GM12878 (cell line): ENCODE results near the gene CBX2. TPM values are rescaled to one million over a fixed set of nuclear protein-coding genes. Genes with fewer than 3 reads are reported as not detected.

ENCODE experiments used
- CHD2 ChIP-seq: IDR thresholded peaks from 2 replicates; pipeline ENCODE4 v1.6.1; 2011; ENCODE audit warnings: low read depth, low read length, improper control_type of control experiment, borderline replicate concordance
- IKZF1 ChIP-seq: fragments of 450-650 bp; conservative IDR thresholded peaks from 2 replicates; pipeline ENCODE4 v1.6.1; 2017; ENCODE audit warnings: antibody characterized with exemption, mild to moderate bottlenecking
- NFXL1 ChIP-seq: fragments of 450-650 bp; IDR thresholded peaks from 2 replicates; pipeline ENCODE4 v1.6.1; 2017; ENCODE audit warnings: antibody characterized with exemption, mild to moderate bottlenecking, borderline replicate concordance
- NFYB ChIP-seq: IDR thresholded peaks from 2 replicates; pipeline ENCODE4 v1.6.1; 2011; ENCODE audit warnings: low read depth, mild to moderate bottlenecking, low read length, improper control_type of control experiment, moderate library complexity; ENCODE audit not compliant: insufficient read depth
- POLR2A ChIP-seq: IDR thresholded peaks from 2 replicates; pipeline ENCODE4 v1.6.1; 2011; ENCODE audit warnings: low read depth, mild to moderate bottlenecking, low read length
- RAD21 ChIP-seq: IDR thresholded peaks from 2 replicates; pipeline ENCODE4 v1.6.1; 2011; ENCODE audit warnings: mild to moderate bottlenecking, low read depth, low read length, moderate library complexity; ENCODE audit not compliant: insufficient read depth
- RELA ChIP-seq: fragments of 450-650 bp; IDR thresholded peaks from 2 replicates; pipeline ENCODE4 v1.8.0; 2014; ENCODE audit warnings: borderline replicate concordance; ENCODE audit not compliant: partially characterized antibody
- RFX5 ChIP-seq: IDR thresholded peaks from 2 replicates; pipeline ENCODE4 v1.6.1; 2011; ENCODE audit warnings: low read depth, low read length, improper control_type of control experiment
- polyA plus RNA-seq, 11 experiments: library from polyadenylated mRNA; depleted of rRNA in 4 of 11; unstranded in 6 of 11; stranded (reverse) in 5 of 11; fragments of >200 nt; fragmentation: Nextera tagmentation in 4 of 11; fragmentation: Illumina TruSeq in 1 of 11; extraction: Ambion mirVana in 4 of 11; extraction: Trizol in 1 of 11; gene quantifications; 1 replicate in 1 of 11; 2 replicates in 10 of 11; pipeline versions ENCODE4 v1.2.1 to v1.2.3, GENCODE V29; 2011 to 2016; ENCODE audit warnings: inconsistent platforms in 2 of 11, missing spikeins in 2 of 11, low read depth in 1 of 11
- total RNA-seq, 4 experiments: library from RNA; depleted of rRNA in 3 of 4; stranded (reverse); fragments of >200 nt in 3 of 4; fragmentation: Illumina TruSeq in 1 of 4; extraction: Trizol in 1 of 4; gene quantifications; 2 replicates each; pipeline versions ENCODE4 v1.2.1 to v1.2.3, GENCODE V29; 2013 to 2021
- TF ChIP-seq, protein P1 (sequence below): fragments of 450-650 bp; IDR thresholded peaks from 2 replicates; pipeline ENCODE4 v1.6.1; 2016; ENCODE audit warnings: mild to moderate bottlenecking
- TF ChIP-seq, protein P2 (sequence below): fragments of 450-650 bp; IDR thresholded peaks from 2 replicates; pipeline ENCODE4 v1.6.1; 2016; ENCODE audit warnings: mild to moderate bottlenecking
- TF ChIP-seq, protein P3 (sequence below): fragments of 450-650 bp; IDR thresholded peaks from 2 replicates; pipeline ENCODE4 v1.6.1; 2018; ENCODE audit warnings: borderline replicate concordance, mild to moderate bottlenecking; ENCODE audit not compliant: partially characterized antibody
- TF ChIP-seq, protein P4 (sequence below): fragments of 450-650 bp; IDR thresholded peaks from 2 replicates; pipeline ENCODE4 v1.6.1; 2017; ENCODE audit warnings: mild to moderate bottlenecking, moderate library complexity
- TF ChIP-seq, protein P5 (sequence below): fragments of 450-650 bp; conservative IDR thresholded peaks from 2 replicates; pipeline ENCODE4 v1.6.1; 2017; ENCODE audit warnings: mild to moderate bottlenecking, moderate library complexity

The CBX2 gene
- total and polyA plus RNA-seq, 10 of the 15 experiments (the other 5 are each of a cell fraction or from before 2014, with no cell fraction given) = 0.35 to 7.5 (median 4.2) TPM

DNA sequence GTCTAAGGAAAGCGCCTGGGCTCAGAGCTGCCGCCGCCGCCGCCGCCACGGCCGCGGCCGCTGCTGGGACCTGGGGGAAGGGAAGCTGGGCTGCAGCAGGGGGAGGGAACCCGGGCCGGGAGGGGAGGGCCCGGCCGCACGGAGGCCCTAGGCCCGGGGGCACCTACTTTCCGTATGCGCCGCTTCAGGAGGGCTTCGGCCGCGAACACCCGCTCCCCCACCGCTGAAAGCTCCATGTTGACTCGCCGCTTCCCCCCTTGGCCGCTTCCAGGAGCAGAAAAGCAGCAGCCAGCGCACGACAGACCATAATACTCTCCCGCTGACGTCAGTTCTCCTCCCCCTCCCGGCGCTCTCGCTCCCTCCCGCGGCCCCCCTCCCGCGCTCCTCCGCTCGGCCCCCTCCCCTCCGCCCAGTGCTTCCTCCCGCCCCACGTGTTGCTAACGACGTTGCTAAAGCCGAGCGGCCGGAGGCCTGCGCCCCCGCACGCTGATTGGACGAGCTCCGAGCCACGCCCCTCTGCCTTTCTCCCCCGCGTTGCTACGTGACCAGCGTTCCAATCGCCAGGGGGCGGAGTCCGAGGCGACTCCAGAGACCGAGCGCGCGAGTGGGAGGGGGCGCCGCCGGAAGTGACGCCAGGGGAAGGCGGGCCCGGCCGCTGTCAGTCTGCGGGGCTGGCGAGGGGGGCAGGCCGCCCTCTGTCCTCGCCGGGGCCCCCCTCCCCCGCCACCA, 19.0 kb downstream of the CBX2 start, which contains the start of gene CBX8 (continued):
- TF ChIP-seq NFXL1 (no peak), RELA (peak; percentile 16), RFX5 (peak; percentile 83; the same call in 1 of the 2 replicates), RAD21 (no peak), IKZF1 (0 out of 2 replicates have a peak, but pooled peaks have one; percentile 52), POLR2A (peak; percentile 83), NFYB (peak; percentile 92), CHD2 (peak; percentile 54)
- TF ChIP-seq, protein P1, sequence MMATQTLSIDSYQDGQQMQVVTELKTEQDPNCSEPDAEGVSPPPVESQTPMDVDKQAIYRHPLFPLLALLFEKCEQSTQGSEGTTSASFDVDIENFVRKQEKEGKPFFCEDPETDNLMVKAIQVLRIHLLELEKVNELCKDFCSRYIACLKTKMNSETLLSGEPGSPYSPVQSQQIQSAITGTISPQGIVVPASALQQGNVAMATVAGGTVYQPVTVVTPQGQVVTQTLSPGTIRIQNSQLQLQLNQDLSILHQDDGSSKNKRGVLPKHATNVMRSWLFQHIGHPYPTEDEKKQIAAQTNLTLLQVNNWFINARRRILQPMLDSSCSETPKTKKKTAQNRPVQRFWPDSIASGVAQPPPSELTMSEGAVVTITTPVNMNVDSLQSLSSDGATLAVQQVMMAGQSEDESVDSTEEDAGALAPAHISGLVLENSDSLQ = peak; percentile 98
- TF ChIP-seq, protein P2, sequence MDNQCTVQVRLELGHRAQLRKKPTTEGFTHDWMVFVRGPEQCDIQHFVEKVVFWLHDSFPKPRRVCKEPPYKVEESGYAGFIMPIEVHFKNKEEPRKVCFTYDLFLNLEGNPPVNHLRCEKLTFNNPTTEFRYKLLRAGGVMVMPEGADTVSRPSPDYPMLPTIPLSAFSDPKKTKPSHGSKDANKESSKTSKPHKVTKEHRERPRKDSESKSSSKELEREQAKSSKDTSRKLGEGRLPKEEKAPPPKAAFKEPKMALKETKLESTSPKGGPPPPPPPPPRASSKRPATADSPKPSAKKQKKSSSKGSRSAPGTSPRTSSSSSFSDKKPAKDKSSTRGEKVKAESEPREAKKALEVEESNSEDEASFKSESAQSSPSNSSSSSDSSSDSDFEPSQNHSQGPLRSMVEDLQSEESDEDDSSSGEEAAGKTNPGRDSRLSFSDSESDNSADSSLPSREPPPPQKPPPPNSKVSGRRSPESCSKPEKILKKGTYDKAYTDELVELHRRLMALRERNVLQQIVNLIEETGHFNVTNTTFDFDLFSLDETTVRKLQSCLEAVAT = no peak
- TF ChIP-seq, protein P3, sequence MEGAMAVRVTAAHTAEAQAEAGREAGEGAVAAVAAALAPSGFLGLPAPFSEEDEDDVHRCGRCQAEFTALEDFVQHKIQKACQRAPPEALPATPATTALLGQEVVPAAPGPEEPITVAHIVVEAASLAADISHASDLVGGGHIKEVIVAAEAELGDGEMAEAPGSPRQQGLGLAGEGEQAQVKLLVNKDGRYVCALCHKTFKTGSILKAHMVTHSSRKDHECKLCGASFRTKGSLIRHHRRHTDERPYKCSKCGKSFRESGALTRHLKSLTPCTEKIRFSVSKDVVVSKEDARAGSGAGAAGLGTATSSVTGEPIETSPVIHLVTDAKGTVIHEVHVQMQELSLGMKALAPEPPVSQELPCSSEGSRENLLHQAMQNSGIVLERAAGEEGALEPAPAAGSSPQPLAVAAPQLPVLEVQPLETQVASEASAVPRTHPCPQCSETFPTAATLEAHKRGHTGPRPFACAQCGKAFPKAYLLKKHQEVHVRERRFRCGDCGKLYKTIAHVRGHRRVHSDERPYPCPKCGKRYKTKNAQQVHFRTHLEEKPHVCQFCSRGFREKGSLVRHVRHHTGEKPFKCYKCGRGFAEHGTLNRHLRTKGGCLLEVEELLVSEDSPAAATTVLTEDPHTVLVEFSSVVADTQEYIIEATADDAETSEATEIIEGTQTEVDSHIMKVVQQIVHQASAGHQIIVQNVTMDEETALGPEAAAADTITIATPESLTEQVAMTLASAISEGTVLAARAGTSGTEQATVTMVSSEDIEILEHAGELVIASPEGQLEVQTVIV = no peak
- TF ChIP-seq, protein P4, sequence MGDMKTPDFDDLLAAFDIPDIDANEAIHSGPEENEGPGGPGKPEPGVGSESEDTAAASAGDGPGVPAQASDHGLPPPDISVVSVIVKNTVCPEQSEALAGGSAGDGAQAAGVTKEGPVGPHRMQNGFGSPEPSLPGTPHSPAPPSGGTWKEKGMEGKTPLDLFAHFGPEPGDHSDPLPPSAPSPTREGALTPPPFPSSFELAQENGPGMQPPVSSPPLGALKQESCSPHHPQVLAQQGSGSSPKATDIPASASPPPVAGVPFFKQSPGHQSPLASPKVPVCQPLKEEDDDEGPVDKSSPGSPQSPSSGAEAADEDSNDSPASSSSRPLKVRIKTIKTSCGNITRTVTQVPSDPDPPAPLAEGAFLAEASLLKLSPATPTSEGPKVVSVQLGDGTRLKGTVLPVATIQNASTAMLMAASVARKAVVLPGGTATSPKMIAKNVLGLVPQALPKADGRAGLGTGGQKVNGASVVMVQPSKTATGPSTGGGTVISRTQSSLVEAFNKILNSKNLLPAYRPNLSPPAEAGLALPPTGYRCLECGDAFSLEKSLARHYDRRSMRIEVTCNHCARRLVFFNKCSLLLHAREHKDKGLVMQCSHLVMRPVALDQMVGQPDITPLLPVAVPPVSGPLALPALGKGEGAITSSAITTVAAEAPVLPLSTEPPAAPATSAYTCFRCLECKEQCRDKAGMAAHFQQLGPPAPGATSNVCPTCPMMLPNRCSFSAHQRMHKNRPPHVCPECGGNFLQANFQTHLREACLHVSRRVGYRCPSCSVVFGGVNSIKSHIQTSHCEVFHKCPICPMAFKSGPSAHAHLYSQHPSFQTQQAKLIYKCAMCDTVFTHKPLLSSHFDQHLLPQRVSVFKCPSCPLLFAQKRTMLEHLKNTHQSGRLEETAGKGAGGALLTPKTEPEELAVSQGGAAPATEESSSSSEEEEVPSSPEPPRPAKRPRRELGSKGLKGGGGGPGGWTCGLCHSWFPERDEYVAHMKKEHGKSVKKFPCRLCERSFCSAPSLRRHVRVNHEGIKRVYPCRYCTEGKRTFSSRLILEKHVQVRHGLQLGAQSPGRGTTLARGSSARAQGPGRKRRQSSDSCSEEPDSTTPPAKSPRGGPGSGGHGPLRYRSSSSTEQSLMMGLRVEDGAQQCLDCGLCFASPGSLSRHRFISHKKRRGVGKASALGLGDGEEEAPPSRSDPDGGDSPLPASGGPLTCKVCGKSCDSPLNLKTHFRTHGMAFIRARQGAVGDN = no peak
- TF ChIP-seq, protein P5, sequence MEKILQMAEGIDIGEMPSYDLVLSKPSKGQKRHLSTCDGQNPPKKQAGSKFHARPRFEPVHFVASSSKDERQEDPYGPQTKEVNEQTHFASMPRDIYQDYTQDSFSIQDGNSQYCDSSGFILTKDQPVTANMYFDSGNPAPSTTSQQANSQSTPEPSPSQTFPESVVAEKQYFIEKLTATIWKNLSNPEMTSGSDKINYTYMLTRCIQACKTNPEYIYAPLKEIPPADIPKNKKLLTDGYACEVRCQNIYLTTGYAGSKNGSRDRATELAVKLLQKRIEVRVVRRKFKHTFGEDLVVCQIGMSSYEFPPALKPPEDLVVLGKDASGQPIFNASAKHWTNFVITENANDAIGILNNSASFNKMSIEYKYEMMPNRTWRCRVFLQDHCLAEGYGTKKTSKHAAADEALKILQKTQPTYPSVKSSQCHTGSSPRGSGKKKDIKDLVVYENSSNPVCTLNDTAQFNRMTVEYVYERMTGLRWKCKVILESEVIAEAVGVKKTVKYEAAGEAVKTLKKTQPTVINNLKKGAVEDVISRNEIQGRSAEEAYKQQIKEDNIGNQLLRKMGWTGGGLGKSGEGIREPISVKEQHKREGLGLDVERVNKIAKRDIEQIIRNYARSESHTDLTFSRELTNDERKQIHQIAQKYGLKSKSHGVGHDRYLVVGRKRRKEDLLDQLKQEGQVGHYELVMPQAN = no peak; the same call in 1 of the 2 replicates
